H1 (cell line): ENCODE results near the gene ARID5B. TPM values are rescaled to one million over a fixed set of nuclear protein-coding genes. Genes with fewer than 3 reads are reported as not detected.

Source experiments
- CTCF ChIA-PET: fragments of 300-600 bp; sonication (Branson Sonifier 250); formaldehyde crosslinking; loops from one replicate; lab custom pipeline; 2021; ENCODE audit not compliant: partially characterized antibody; lab: Charles Lee
- POLR2A ChIA-PET: fragments of 300-600 bp; sonication (Branson Sonifier 250); formaldehyde crosslinking; loops from one replicate; lab custom pipeline; 2021; ENCODE audit warnings: inconsistent platforms; ENCODE audit not compliant: partially characterized antibody; lab: Charles Lee
- DNase-seq, 2 experiments: peaks; one replicate each; pipeline versions ENCODE4 v3.0.0 to v3.0.0-alpha.2; 2010 to 2022; ENCODE audit warnings: low spot score in 2 of 2, low read depth in 1 of 2, mixed read lengths in 1 of 2
- FAIRE-seq: peaks from 2 replicates; lab custom pipeline; 2011; peaks lifted over from hg19 to GRCh38; lab: Jason Lieb, UNC
- H2AFZ ChIP-seq: 2 replicates; pipeline ENCODE4 v1.8.1; 2012; ENCODE audit warnings: low read length, inconsistent platforms
- H2AK5ac ChIP-seq: 2 replicates; pipeline ENCODE4 v1.6.1; 2013; ENCODE audit warnings: low read depth, low read length
- H2BK120ac ChIP-seq: replicated peaks from 2 replicates; pipeline ENCODE3; 2013; ENCODE audit warnings: low read depth, low read length, inconsistent platforms
- H2BK12ac ChIP-seq: 2 replicates; pipeline ENCODE4 v1.6.1; 2013; ENCODE audit warnings: low read depth, low read length
- H2BK15ac ChIP-seq: 2 replicates; pipeline ENCODE4 v1.6.1; 2013; ENCODE audit warnings: low read length
- H2BK20ac ChIP-seq: 2 replicates; pipeline ENCODE4 v1.6.1; 2013; ENCODE audit warnings: low read length
- H2BK5ac ChIP-seq: 2 replicates; pipeline ENCODE4 v1.6.1; 2013; ENCODE audit warnings: low read depth, low read length
- H3K14ac ChIP-seq: 2 replicates; pipeline ENCODE4 v1.6.1; 2013; ENCODE audit warnings: inconsistent platforms; ENCODE audit not compliant: insufficient read length
- H3K18ac ChIP-seq: 2 replicates; pipeline ENCODE4 v1.6.1; 2013; ENCODE audit warnings: low read length; ENCODE audit errors: extremely low read depth
- H3K23ac ChIP-seq: 2 replicates; pipeline ENCODE4 v1.6.1; 2013; ENCODE audit warnings: inconsistent platforms; ENCODE audit not compliant: insufficient read length
- H3K23me2 ChIP-seq: 2 replicates; pipeline ENCODE4 v1.6.1; 2013; ENCODE audit warnings: low read depth, low read length
- H3K27ac ChIP-seq: 2 replicates; pipeline ENCODE4 v1.6.1; 2011; ENCODE audit warnings: low read depth, low read length, inconsistent platforms
- H3K27me3 ChIP-seq, 4 experiments: replicated peaks in 1 of 4; 1 replicate in 1 of 4; 2 replicates in 3 of 4; pipeline versions ENCODE4 v1.6.1 to v1.8.1; 2011 to 2013; ENCODE audit warnings: low read length in 3 of 4, mild to moderate bottlenecking in 3 of 4, inconsistent platforms in 2 of 4, mixed read lengths in 2 of 4, moderate library complexity in 1 of 4; ENCODE audit not compliant: control insufficient read depth in 3 of 4, insufficient read depth in 3 of 4; ENCODE audit errors: extremely low read depth in 1 of 4
- H3K36me3 ChIP-seq, 4 experiments: 2 replicates each; pipeline versions ENCODE4 v1.6.1 to v1.8.1; 2011 to 2013; ENCODE audit warnings: mild to moderate bottlenecking in 4 of 4, low read length in 3 of 4, moderate library complexity in 2 of 4, control low read depth in 1 of 4, inconsistent platforms in 1 of 4; ENCODE audit not compliant: insufficient read depth in 4 of 4, control insufficient read depth in 2 of 4
- H3K4ac ChIP-seq: replicated peaks from 2 replicates; pipeline ENCODE3; 2013; ENCODE audit warnings: low read length, low read depth, mixed read lengths, inconsistent platforms; ENCODE audit not compliant: insufficient read length
- H3K4me1 ChIP-seq, 4 experiments: replicated peaks in 1 of 4; 1 replicate in 1 of 4; 2 replicates in 3 of 4; pipeline versions ENCODE4 v1.6.1 to v1.8.1; 2011 to 2013; ENCODE audit warnings: low read length in 3 of 4, inconsistent platforms in 2 of 4, mixed read lengths in 1 of 4; ENCODE audit not compliant: insufficient read depth in 4 of 4, control insufficient read depth in 3 of 4
- H3K4me2 ChIP-seq, 2 experiments: 2 replicates each; pipeline versions ENCODE4 v1.6.1 to v1.8.1; 2011 to 2013; ENCODE audit warnings: low read depth in 2 of 2, low read length in 2 of 2, control low read depth in 1 of 2, inconsistent platforms in 1 of 2, mild to moderate bottlenecking in 1 of 2; ENCODE audit not compliant: insufficient read depth in 1 of 2
- H3K4me3 ChIP-seq, 4 experiments: fragments of 200-600, 300-600 bp in 1 of 4; sonication (generic), shearing (Covaris generic), sonication (Bioruptor Twin) in 1 of 4; 2 replicates each; pipeline versions ENCODE4 v1.5.1 to v1.8.1; 2011 to 2016; ENCODE audit warnings: low read length in 4 of 4, low read depth in 3 of 4, control low read depth in 2 of 4, inconsistent platforms in 2 of 4, mild to moderate bottlenecking in 2 of 4, mixed read lengths in 1 of 4, moderate library complexity in 1 of 4; ENCODE audit not compliant: insufficient read depth in 2 of 4; ENCODE audit errors: extremely low read depth in 1 of 4
- H3K56ac ChIP-seq: replicated peaks from 2 replicates; pipeline ENCODE3; 2013; ENCODE audit warnings: low read depth, mild to moderate bottlenecking, mixed read lengths, low read length, inconsistent platforms; ENCODE audit not compliant: insufficient read length
- H3K79me1 ChIP-seq: 2 replicates; pipeline ENCODE4 v1.6.1; 2013; ENCODE audit warnings: low read depth, low read length, control low read depth
- H3K79me2 ChIP-seq, 2 experiments: 2 replicates each; pipeline versions ENCODE4 v1.6.1 to v1.8.1; 2012 to 2013; ENCODE audit warnings: low read length in 2 of 2, mild to moderate bottlenecking in 2 of 2, inconsistent platforms in 1 of 2; ENCODE audit not compliant: insufficient read depth in 2 of 2, control insufficient read depth in 1 of 2
- H3K9ac ChIP-seq, 4 experiments: replicated peaks in 1 of 4; 1 replicate in 1 of 4; 2 replicates in 3 of 4; pipeline versions ENCODE4 v1.6.1 to v1.8.1; 2011 to 2013; ENCODE audit warnings: low read depth in 3 of 4, low read length in 3 of 4, control low read depth in 2 of 4, mild to moderate bottlenecking in 2 of 4, moderate library complexity in 2 of 4, inconsistent platforms in 1 of 4; ENCODE audit errors: extremely low read depth in 1 of 4
- H3K9me3 ChIP-seq, 2 experiments: 2 replicates each; pipeline versions ENCODE4 v1.6.1 to v1.8.1; 2012 to 2013; ENCODE audit warnings: mild to moderate bottlenecking in 2 of 2, moderate library complexity in 2 of 2, control low read depth in 1 of 2, inconsistent platforms in 1 of 2, low read depth in 1 of 2, low read length in 1 of 2, mixed read lengths in 1 of 2; ENCODE audit not compliant: insufficient read depth in 2 of 2
- H4K20me1 ChIP-seq, 2 experiments: replicated peaks in 1 of 2; 2 replicates each; pipeline versions ENCODE3 to v1.8.1; 2011 to 2013; ENCODE audit warnings: inconsistent platforms in 2 of 2, low read length in 2 of 2, mild to moderate bottlenecking in 1 of 2; ENCODE audit not compliant: insufficient read depth in 2 of 2, control insufficient read depth in 1 of 2
- H4K5ac ChIP-seq: 2 replicates; pipeline ENCODE4 v1.6.1; 2013; ENCODE audit warnings: low read length, low read depth, mixed read lengths, inconsistent platforms; ENCODE audit not compliant: insufficient read length
- H4K8ac ChIP-seq: 2 replicates; pipeline ENCODE4 v1.8.0; 2013; ENCODE audit warnings: mild to moderate bottlenecking, moderate library complexity, low read length, inconsistent platforms; ENCODE audit not compliant: insufficient read depth; ENCODE audit errors: extremely low read depth
- H4K91ac ChIP-seq: replicated peaks from 2 replicates; pipeline ENCODE3; 2013; ENCODE audit warnings: low read length, mixed read lengths, inconsistent platforms; ENCODE audit not compliant: insufficient read length
- BACH1 ChIP-seq: IDR thresholded peaks from 2 replicates; pipeline ENCODE4 v1.6.1; 2012; ENCODE audit warnings: low read length, improper control_type of control experiment
- CBX8 ChIP-seq: fragments of 300-800, 300-1000 bp; sonication (generic); IDR thresholded peaks from 2 replicates; pipeline ENCODE4 v1.7.1; 2016; ENCODE audit warnings: low read depth, low read length, borderline replicate concordance
- EGR1 ChIP-seq: IDR thresholded peaks from 2 replicates; pipeline ENCODE4 v1.6.1; 2011; ENCODE audit warnings: low read depth, low read length, borderline replicate concordance
- GABPA ChIP-seq: IDR thresholded peaks from 2 replicates; pipeline ENCODE4 v1.6.1; 2011; ENCODE audit warnings: mild to moderate bottlenecking, low read length, moderate library complexity, borderline replicate concordance; ENCODE audit not compliant: insufficient read depth
- HDAC6 ChIP-seq: IDR thresholded peaks from one replicate; pipeline ENCODE4 v1.7.1; 2012; ENCODE audit warnings: low read depth, mild to moderate bottlenecking, inconsistent platforms, low read length, moderate library complexity
- JUN ChIP-seq: IDR thresholded peaks from 2 replicates; pipeline ENCODE4 v1.6.1; 2011; ENCODE audit warnings: low read depth, mild to moderate bottlenecking, improper control_type of control experiment, low read length
- SAP30 ChIP-seq: fragments of 300-600 bp; sonication (generic); IDR thresholded peaks from 2 replicates; pipeline ENCODE4 v1.7.1; 2012; ENCODE audit warnings: low read length, moderate library complexity, mild to moderate bottlenecking, inconsistent platforms; ENCODE audit not compliant: insufficient read depth, insufficient replicate concordance
- SIRT6 ChIP-seq: IDR thresholded peaks from one replicate; pipeline ENCODE4 v1.7.1; 2012; ENCODE audit warnings: low read length, inconsistent platforms
- SRF ChIP-seq: IDR thresholded peaks from 2 replicates; pipeline ENCODE4 v1.6.1; 2011; ENCODE audit warnings: mild to moderate bottlenecking, low read depth, low read length, moderate library complexity
- polyA plus RNA-seq, 7 experiments: library from polyadenylated mRNA; depleted of rRNA in 3 of 7; stranded (reverse) in 5 of 7; unstranded in 2 of 7; fragments of >200 nt in 5 of 7; fragments of 200-250 nt in 2 of 7; gene quantifications; 1 replicate in 5 of 7; 2 replicates in 1 of 7; 4 replicates in 1 of 7; pipeline versions ENCODE4 v1.2.1 to v1.2.3, GENCODE V29; 2011 to 2013; ENCODE audit warnings: missing spikeins in 2 of 7, mixed read lengths in 2 of 7
- total RNA-seq: library from RNA; stranded (reverse); fragmentation: NEBNext Ultra II Directional; extraction: Animal tissue kit (Norgen Biotek cat#: 25700); gene quantifications from 2 replicates; pipeline ENCODE4 v1.2.1, GENCODE V29; 2021
- TF ChIP-seq, protein P1 (sequence below), 3 experiments: IDR thresholded peaks; 1 replicate in 2 of 3; 2 replicates in 1 of 3; pipeline versions ENCODE4 v1.5.1 to v1.6.1; 2011; ENCODE audit warnings: low read length in 3 of 3, mild to moderate bottlenecking in 3 of 3, inconsistent platforms in 2 of 3, low read depth in 1 of 3, moderate library complexity in 1 of 3; ENCODE audit not compliant: insufficient read depth in 1 of 3; ENCODE audit errors: control extremely low read depth in 1 of 3
- TF ChIP-seq, protein P2 (sequence below): IDR thresholded peaks from 2 replicates; pipeline ENCODE4 v1.6.1; 2012; ENCODE audit warnings: low read length, inconsistent platforms

The ARID5B gene
- total and polyA plus RNA-seq, 2 of the 8 experiments (the other 6 are each of a cell fraction or from before 2014, with no cell fraction given), result 0.21 to 1.1 TPM

GRCh38 chr10:62054408-62054807 lies 152.9 kb downstream of the ARID5B start:
- H3K14ac ChIP-seq, result no peak overlapping the region
- no peaks in the 10 kb centered on the region for H3K23me2 ChIP-seq
- no peak overlapping the region for H4K5ac ChIP-seq
- H3K4me3 ChIP-seq, result no peak overlapping the region
- H3K36me3 ChIP-seq, result no peaks in the 10 kb centered on the region
- H3K4ac ChIP-seq, result no peak overlapping the region
- H3K79me2 ChIP-seq, result no peaks in the 10 kb centered on the region
- H3K27ac ChIP-seq, result no peak overlapping the region
- DNase-seq (no peak), FAIRE-seq (no peak)
- no peaks in the 10 kb centered on the region; a peak in 1 of 7 replicates for H3K27me3 ChIP-seq
- H4K20me1 ChIP-seq, result no peaks in the 10 kb centered on the region
- no peaks in the 10 kb centered on the region for H3K9me3 ChIP-seq
- H2BK20ac ChIP-seq, result no peak overlapping the region
- ChIA-PET CTCF (interaction anchor here (0.7 to 1.3 kb wide), 4 partner anchors 11 to 1103 kb away, joined by 3 to 4 read pairs (median 3); no protein-coding TSS in a partner anchor), POLR2A (no interaction called here)
- no peaks in the 10 kb centered on the region for H3K79me1 ChIP-seq
- no peak overlapping the region for H3K18ac ChIP-seq
- H3K56ac ChIP-seq, result no peak overlapping the region
- no peak overlapping the region for H2AFZ ChIP-seq
- H3K9ac ChIP-seq, result no peak overlapping the region
- no peak overlapping the region for H4K8ac ChIP-seq
- H3K4me1 ChIP-seq, result peaks cover 0 to 5% (median 2%) of the 10 kb centered on the region in 4 experiments; a peak in 3 of 7 replicates
- no peak overlapping the region for H2BK12ac ChIP-seq
- no peak overlapping the region for H3K4me2 ChIP-seq
- no peak overlapping the region for H2AK5ac ChIP-seq
- H4K91ac ChIP-seq, result no peak overlapping the region
- H2BK120ac ChIP-seq, result no peak overlapping the region
- H3K23ac ChIP-seq, result no peak overlapping the region
- no peak overlapping the region for H2BK5ac ChIP-seq
- H2BK15ac ChIP-seq, result no peak overlapping the region
- TF ChIP-seq, protein P1, sequence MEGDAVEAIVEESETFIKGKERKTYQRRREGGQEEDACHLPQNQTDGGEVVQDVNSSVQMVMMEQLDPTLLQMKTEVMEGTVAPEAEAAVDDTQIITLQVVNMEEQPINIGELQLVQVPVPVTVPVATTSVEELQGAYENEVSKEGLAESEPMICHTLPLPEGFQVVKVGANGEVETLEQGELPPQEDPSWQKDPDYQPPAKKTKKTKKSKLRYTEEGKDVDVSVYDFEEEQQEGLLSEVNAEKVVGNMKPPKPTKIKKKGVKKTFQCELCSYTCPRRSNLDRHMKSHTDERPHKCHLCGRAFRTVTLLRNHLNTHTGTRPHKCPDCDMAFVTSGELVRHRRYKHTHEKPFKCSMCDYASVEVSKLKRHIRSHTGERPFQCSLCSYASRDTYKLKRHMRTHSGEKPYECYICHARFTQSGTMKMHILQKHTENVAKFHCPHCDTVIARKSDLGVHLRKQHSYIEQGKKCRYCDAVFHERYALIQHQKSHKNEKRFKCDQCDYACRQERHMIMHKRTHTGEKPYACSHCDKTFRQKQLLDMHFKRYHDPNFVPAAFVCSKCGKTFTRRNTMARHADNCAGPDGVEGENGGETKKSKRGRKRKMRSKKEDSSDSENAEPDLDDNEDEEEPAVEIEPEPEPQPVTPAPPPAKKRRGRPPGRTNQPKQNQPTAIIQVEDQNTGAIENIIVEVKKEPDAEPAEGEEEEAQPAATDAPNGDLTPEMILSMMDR (IDR thresholded peaks at IDR 0.05; ENCODE audit: control extremely low read depth in 1 of 3, insufficient read depth in 1 of 3, low read depth in 1 of 3, low read length in 3 of 3), result no peak
- TF ChIP-seq SAP30, result no peak
- TF ChIP-seq SIRT6, result no peak
- no peak for TF ChIP-seq SRF
- no peak for TF ChIP-seq HDAC6
- TF ChIP-seq JUN, result no peak
- TF ChIP-seq, protein P2, sequence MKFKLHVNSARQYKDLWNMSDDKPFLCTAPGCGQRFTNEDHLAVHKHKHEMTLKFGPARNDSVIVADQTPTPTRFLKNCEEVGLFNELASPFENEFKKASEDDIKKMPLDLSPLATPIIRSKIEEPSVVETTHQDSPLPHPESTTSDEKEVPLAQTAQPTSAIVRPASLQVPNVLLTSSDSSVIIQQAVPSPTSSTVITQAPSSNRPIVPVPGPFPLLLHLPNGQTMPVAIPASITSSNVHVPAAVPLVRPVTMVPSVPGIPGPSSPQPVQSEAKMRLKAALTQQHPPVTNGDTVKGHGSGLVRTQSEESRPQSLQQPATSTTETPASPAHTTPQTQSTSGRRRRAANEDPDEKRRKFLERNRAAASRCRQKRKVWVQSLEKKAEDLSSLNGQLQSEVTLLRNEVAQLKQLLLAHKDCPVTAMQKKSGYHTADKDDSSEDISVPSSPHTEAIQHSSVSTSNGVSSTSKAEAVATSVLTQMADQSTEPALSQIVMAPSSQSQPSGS, result no peak
- TF ChIP-seq GABPA, result no peak
- TF ChIP-seq CBX8, result no peak
- TF ChIP-seq BACH1, result no peak
- TF ChIP-seq EGR1, result no peak
